DMS 273 (cell line): ENCODE results near the gene EHHADH.
"Not testable (repeated sequence)": the region's sequence is repeated elsewhere in the genome, so short reads cannot be mapped to it uniquely, and the experiment has no call there.

Experiments
- DNase-seq: peaks from one replicate; lab custom pipeline; 2025; ENCODE audit not compliant: unreplicated experiment; lab: John Stamatoyannopoulos, UW

The EHHADH gene

GRCh38 chr3:185253645-185254410, at the start of gene EHHADH:
Gene EHHADH (minus strand): TSS chr3:185254049. CDS start chr3:185254022, 27 bp downstream.
- DNase-seq: peak; percentile 94

GRCh38 chr3:185299918-185300426, 46.1 kb upstream of the EHHADH start:
- DNase-seq: not testable (repeated sequence)

- no peak for DNase-seq
These were observed 44.0 kb upstream of the EHHADH start for GRCh38 chr3:185297867-185298266.

GRCh38 chr3:185292238-185292637, 38.4 kb upstream of the EHHADH start:
- no peak for DNase-seq

GRCh38 chr3:185290266-185290665, 36.4 kb upstream of the EHHADH start:
- DNase-seq: no peak

- DNase-seq: no peak
These were observed 29.6 kb upstream of the EHHADH start for GRCh38 chr3:185283374-185283935.

GRCh38 chr3:185282696-185283373, 29.0 kb upstream of the EHHADH start:
- DNase-seq: peak; percentile 99

- DNase-seq: peak; percentile 86
These were observed 26.9 kb upstream of the EHHADH start for GRCh38 chr3:185280572-185281365.

- no peak for DNase-seq
These were observed 25.8 kb upstream of the EHHADH start for GRCh38 chr3:185279587-185280138.

- no peak for DNase-seq
These were observed 22.6 kb upstream of the EHHADH start for GRCh38 chr3:185276415-185276814.

- DNase-seq: no peak
These were observed 18.2 kb upstream of the EHHADH start for GRCh38 chr3:185272033-185272432.

- DNase-seq: no peak
These were observed 17.1 kb upstream of the EHHADH start for GRCh38 chr3:185270956-185271332.

GRCh38 chr3:185270262-185270955, 16.6 kb upstream of the EHHADH start:
- peak; percentile 96 for DNase-seq

- no peak for DNase-seq
These were observed 14.5 kb upstream of the EHHADH start for GRCh38 chr3:185268194-185268962.

- no peak for DNase-seq
These were observed 13.3 kb upstream of the EHHADH start for GRCh38 chr3:185267193-185267592.

GRCh38 chr3:185264849-185265553, 11.2 kb upstream of the EHHADH start:
- no peak for DNase-seq

GRCh38 chr3:185263423-185263822, 9.6 kb upstream of the EHHADH start:
- DNase-seq: no peak

GRCh38 chr3:185257334-185257733, 3.5 kb upstream of the EHHADH start:
- DNase-seq: no peak

GRCh38 chr3:185254799-185255198, 950 bp upstream of the EHHADH start:
- no peak for DNase-seq
